HCT116 (cell line): ENCODE results near the gene ZDHHC1. TPM values are rescaled to one million over a fixed set of nuclear protein-coding genes. Genes with fewer than 3 reads are reported as not detected.

Experiments used
- ATAC-seq: fragments of 200-7000 bp; cut with Tn5 transposase; 2 replicates; pipeline ENCODE4 v1.9.1; 2020; ENCODE audit warnings: mild to moderate bottlenecking, moderate library complexity
- BruUV-seq: library from RNA; stranded (reverse); fragments of 400-500 nt; replicated peaks from 2 replicates; lab custom pipeline; 2021; lab: Mats Ljungman, UMichigan
- CTCF ChIA-PET: fragments of 300-600 bp; sonication (Branson Sonifier 250); formaldehyde crosslinking; loops from one replicate; lab custom pipeline; 2021; ENCODE audit warnings: antibody characterized with exemption; lab: Charles Lee
- POLR2A ChIA-PET: fragments of 300-600, 350-600 bp; sonication (Branson Sonifier 250); formaldehyde crosslinking; loops from one replicate; lab custom pipeline; 2021; ENCODE audit warnings: antibody characterized with exemption; lab: Charles Lee
- RAD21 ChIA-PET, 2 experiments: fragments of 300-600 bp; sonication (Branson Sonifier 250); formaldehyde crosslinking; loops; one replicate each; lab custom pipeline; 2023; ENCODE audit warnings: low total read pairs in 2 of 2; ENCODE audit not compliant: uncharacterized antibody in 2 of 2, unreplicated experiment in 2 of 2, low non-redundant PET in 1 of 2; lab: Charles Lee
- DNase-seq: peaks from one replicate; pipeline ENCODE4 v3.0.0-alpha.2; 2010; ENCODE audit warnings: low read depth, low spot score
- H2AFZ ChIP-seq: fragments of 200-600 bp; shearing (Covaris generic), sonication (generic); 2 replicates; pipeline ENCODE4 v1.6.1; 2017; ENCODE audit warnings: low read depth, mixed run types, mixed read lengths, antibody characterized with exemption, low read length; ENCODE audit not compliant: poor library complexity, severe bottlenecking
- H3K27ac ChIP-seq: 2 replicates; pipeline ENCODE4 v1.5.1; 2012; ENCODE audit warnings: low read depth, low read length
- H3K27me3 ChIP-seq: fragments of 200-600 bp; sonication (generic); 2 replicates; pipeline ENCODE4 v1.6.1; 2016; ENCODE audit warnings: mixed run types, low read length, mixed read lengths; ENCODE audit not compliant: insufficient read depth
- H3K36me3 ChIP-seq, 2 experiments: fragments of 200-500 bp in 1 of 2; fragments of 200-600 bp in 1 of 2; sonication (Bioruptor generic) in 1 of 2; sonication (generic) in 1 of 2; 2 replicates each; pipeline versions ENCODE4 v1.5.1 to v1.6.1; 2014 to 2016; ENCODE audit warnings: low read length in 2 of 2, inconsistent platforms in 1 of 2, mixed read lengths in 1 of 2, mixed run types in 1 of 2; ENCODE audit not compliant: insufficient read depth in 2 of 2, control insufficient read depth in 1 of 2
- H3K4me1 ChIP-seq, 2 experiments: fragments of 200-600 bp in 1 of 2; sonication (generic) in 1 of 2; 2 replicates each; pipeline versions ENCODE4 v1.5.1 to v1.6.1; 2012 to 2017; ENCODE audit warnings: low read length in 2 of 2, inconsistent platforms in 1 of 2, mild to moderate bottlenecking in 1 of 2, mixed read lengths in 1 of 2, mixed run types in 1 of 2, moderate library complexity in 1 of 2; ENCODE audit not compliant: insufficient read depth in 2 of 2, control insufficient read depth in 1 of 2
- H3K4me2 ChIP-seq: fragments of 200-600 bp; sonication (generic); 2 replicates; pipeline ENCODE4 v1.6.1; 2017; ENCODE audit warnings: mixed run types, low read length, mixed read lengths
- H3K4me3 ChIP-seq, 2 experiments: fragments of 200-600 bp in 1 of 2; sonication (generic) in 1 of 2; replicated peaks in 1 of 2; 2 replicates each; pipeline ENCODE4 v1.5.1; 2011 to 2016; ENCODE audit warnings: low read length in 2 of 2, control low read depth in 1 of 2, low read depth in 1 of 2, mild to moderate bottlenecking in 1 of 2, mixed read lengths in 1 of 2, mixed run types in 1 of 2
- H3K79me2 ChIP-seq: fragments of 200-600 bp; sonication (generic); 2 replicates; pipeline ENCODE4 v1.6.1; 2017; ENCODE audit warnings: mild to moderate bottlenecking, mixed run types, low read length, moderate library complexity, mixed read lengths; ENCODE audit not compliant: insufficient read depth
- H3K9ac ChIP-seq: fragments of 200-600 bp; sonication (generic); 2 replicates; pipeline ENCODE4 v1.6.1; 2016; ENCODE audit warnings: low read length, mixed read lengths
- H3K9me2 ChIP-seq: fragments of 200-600 bp; sonication (generic), shearing (Covaris generic); 2 replicates; pipeline ENCODE4 v1.6.1; 2017; ENCODE audit warnings: mixed run types, mild to moderate bottlenecking, moderate library complexity; ENCODE audit not compliant: insufficient read depth
- H3K9me3 ChIP-seq, 2 experiments: fragments of 200-500 bp in 1 of 2; fragments of 200-600 bp in 1 of 2; sonication (Bioruptor generic) in 1 of 2; sonication (generic) in 1 of 2; 2 replicates each; pipeline ENCODE4 v1.6.1; 2014 to 2017; ENCODE audit warnings: low read length in 2 of 2, mixed read lengths in 2 of 2, inconsistent platforms in 1 of 2, low read depth in 1 of 2, mild to moderate bottlenecking in 1 of 2, mixed run types in 1 of 2, moderate library complexity in 1 of 2; ENCODE audit not compliant: control insufficient read depth in 1 of 2, insufficient read depth in 1 of 2
- H4K20me1 ChIP-seq: fragments of 200-600 bp; sonication (generic), shearing (Covaris generic); 2 replicates; pipeline ENCODE4 v1.6.1; 2017; ENCODE audit warnings: mixed run types, mild to moderate bottlenecking, moderate library complexity; ENCODE audit not compliant: insufficient read depth
- CBX3 ChIP-seq: IDR thresholded peaks from 2 replicates; pipeline ENCODE4 v1.6.1; 2012; ENCODE audit warnings: low read depth
- CTCF ChIP-seq, 3 experiments: fragments of 200-600 bp in 1 of 3; sonication (generic) in 1 of 3; IDR thresholded peaks in 2 of 3; conservative IDR thresholded peaks in 1 of 3; 2 replicates each; pipeline ENCODE4 v1.5.1; 2012 to 2017; ENCODE audit warnings: low read depth in 2 of 3, low read length in 2 of 3, antibody characterized with exemption in 1 of 3, borderline replicate concordance in 1 of 3, control low read depth in 1 of 3, mild to moderate bottlenecking in 1 of 3, mixed read lengths in 1 of 3, mixed run types in 1 of 3, moderate library complexity in 1 of 3; ENCODE audit not compliant: insufficient read depth in 1 of 3
- EZH2 ChIP-seq: fragments of 200-600 bp; sonication (generic); IDR thresholded peaks from 2 replicates; pipeline ENCODE4 v1.6.1; 2017; ENCODE audit warnings: antibody characterized with exemption, mixed run types
- POLR2A ChIP-seq: IDR thresholded peaks from 2 replicates; pipeline ENCODE4 v1.7.0; 2011; ENCODE audit warnings: borderline replicate concordance; ENCODE audit not compliant: insufficient read depth, insufficient read length; ENCODE audit errors: extremely low read depth
- REST ChIP-seq: IDR thresholded peaks from 2 replicates; pipeline ENCODE4 v1.6.1; 2012; ENCODE audit warnings: low read depth
- SRF ChIP-seq: IDR thresholded peaks from 2 replicates; pipeline ENCODE4 v1.6.1; 2012; ENCODE audit warnings: low read depth
- ZFX ChIP-seq: fragments of 450-650 bp; IDR thresholded peaks from 2 replicates; pipeline ENCODE4 v1.6.1; 2017
- ZNF274 ChIP-seq: fragments of 200-500 bp; sonication (Bioruptor generic); IDR thresholded peaks from 2 replicates; pipeline ENCODE4 v1.6.1; 2014; ENCODE audit warnings: mild to moderate bottlenecking, low read depth, low read length, inconsistent platforms
- intact Hi-C: fragments of 100-400 bp; cut with micrococcal nuclease; formaldehyde crosslinking; loops from 2 replicates; pipeline ENCODE4 v1.10.0; 2022
- total RNA-seq: library from RNA; stranded (reverse); gene quantifications from one replicate; pipeline ENCODE4 v1.2.1, GENCODE V29; 2021; ENCODE audit not compliant: unreplicated experiment

ZDHHC1 gene
- total RNA-seq, 1 experiment from 2014 or later, result 9.1 TPM

GRCh38 chr16:67388591-67388990, 27.7 kb downstream of the ZDHHC1 start:
- BruUV-seq, result no TSS peak
- Histone ChIP-seq H4K20me1 (no peaks in the 10 kb centered on the region), H3K27ac (no peak overlapping the region), H3K9ac (no peak overlapping the region), H3K9me2 (no peaks in the 10 kb centered on the region), H3K4me1 (no peaks in the 10 kb centered on the region), H3K36me3 (no peaks in the 10 kb centered on the region), H3K4me2 (no peak overlapping the region), H3K9me3 (no peaks in the 10 kb centered on the region), H3K79me2 (no peaks in the 10 kb centered on the region), H2AFZ (no peak overlapping the region), H3K27me3 (no peaks in the 10 kb centered on the region), H3K4me3 (no peak overlapping the region)
- ChIA-PET CTCF (no interaction called here), RAD21 (no interaction called here), POLR2A (no interaction called here)
- intact Hi-C loops, result no loop called here
- TF ChIP-seq POLR2A, result no peak
- no peak for TF ChIP-seq ZNF274
- no peak for TF ChIP-seq REST
- TF ChIP-seq CTCF (IDR thresholded peaks at IDR 0.05 in 2 of 3, conservative IDR thresholded peaks at IDR 0.05 in 1 of 3; ENCODE audit: borderline replicate concordance in 1 of 3, insufficient read depth in 1 of 3, low read depth in 2 of 3, low read length in 2 of 3), result no peak
- no peak for TF ChIP-seq SRF
- no peak for TF ChIP-seq CBX3
- no peak for TF ChIP-seq EZH2
- no peak for TF ChIP-seq ZFX
- ATAC-seq, result no peak
- DNase-seq, result no peak
